Measurements from ENCODE around the gene RFTN2. TPM values are rescaled to one million over a fixed set of nuclear protein-coding genes. Genes with fewer than 3 reads are reported as not detected.

RFTN2 gene
- total RNA-seq, 2 experiments from 2014 or later = not detected

- Mint-ChIP-seq H3K27me3 (peaks cover 3% of the 10 kb centered on the region), H3K9me3 (peaks cover 12% of the 10 kb centered on the region), H3K4me3 (no peak overlapping the region), H3K4me1 (ENCODE audit: low read depth) (no peaks in the 10 kb centered on the region), H3K36me3 (ENCODE audit: low read depth) (no peaks in the 10 kb centered on the region), H3K27ac (no peak overlapping the region)
- no peak for TF ChIP-seq CTCF (IDR thresholded peaks at IDR 0.05)
- ChIA-PET CTCF (no interaction called here), POLR2A (interaction anchor here (1.1 kb wide), 1 partner anchor 14 kb away, joined by 3 read pairs; no protein-coding TSS in a partner anchor)
- ATAC-seq (no peak), DNase-seq (no peak)
- intact Hi-C loops (cut with micrococcal nuclease) = no loop called here
These were observed 7.1 kb downstream of the RFTN2 start for GRCh38 chr2:197668296-197668695.

GRCh38 chr2:197666277-197666676, 9.1 kb downstream of the RFTN2 start:
- DNase-seq = no peak
- POLR2A ChIA-PET = no interaction called here
- H3K9me3 Mint-ChIP-seq = peaks cover 14% of the 10 kb centered on the region
- intact Hi-C loops (cut with micrococcal nuclease) = no loop called here
- no peaks in the 10 kb centered on the region for H3K4me1 Mint-ChIP-seq (ENCODE audit: low read depth)
- no peak overlapping the region for H3K27ac Mint-ChIP-seq
- H3K4me3 Mint-ChIP-seq = no peak overlapping the region
- no peak for TF ChIP-seq CTCF (IDR thresholded peaks at IDR 0.05)
- H3K36me3 Mint-ChIP-seq (ENCODE audit: low read depth) = no peaks in the 10 kb centered on the region
- CTCF ChIA-PET = no interaction called here
- H3K27me3 Mint-ChIP-seq = no peaks in the 10 kb centered on the region
- no peak for ATAC-seq

GRCh38 chr2:197661626-197662025, 13.8 kb downstream of the RFTN2 start:
- POLR2A ChIA-PET = no interaction called here
- H3K27me3 Mint-ChIP-seq = no peaks in the 10 kb centered on the region

GRCh38 chr2:197657562-197657961, 17.8 kb downstream of the RFTN2 start:
- ATAC-seq (no peak), DNase-seq (no peak)
- no peak for TF ChIP-seq CTCF (IDR thresholded peaks at IDR 0.05)
- H3K9me3 Mint-ChIP-seq = peaks cover 3% of the 10 kb centered on the region
- H3K4me1 Mint-ChIP-seq (ENCODE audit: low read depth) = no peaks in the 10 kb centered on the region
- no peak overlapping the region for H3K27ac Mint-ChIP-seq
- CTCF ChIA-PET = no interaction called here
- H3K4me3 Mint-ChIP-seq = no peak overlapping the region
- POLR2A ChIA-PET = no interaction called here
- no peaks in the 10 kb centered on the region for H3K36me3 Mint-ChIP-seq (ENCODE audit: low read depth)
- H3K27me3 Mint-ChIP-seq = no peaks in the 10 kb centered on the region
- intact Hi-C loops (cut with micrococcal nuclease) = no loop called here

More at GRCh38 chr2:197661626-197662025, 13.8 kb downstream of the RFTN2 start:
- no peak for TF ChIP-seq CTCF (IDR thresholded peaks at IDR 0.05)
- DNase-seq = no peak
- CTCF ChIA-PET = no interaction called here
- Mint-ChIP-seq H3K27ac (no peak overlapping the region), H3K4me1 (ENCODE audit: low read depth) (no peaks in the 10 kb centered on the region), H3K36me3 (ENCODE audit: low read depth) (no peaks in the 10 kb centered on the region), H3K4me3 (no peak overlapping the region), H3K9me3 (peaks cover 9% of the 10 kb centered on the region)
- ATAC-seq = no peak
- intact Hi-C loops (cut with micrococcal nuclease) = no loop called here

GRCh38 chr2:197647961-197648690, 27.3 kb downstream of the RFTN2 start:
- no peaks in the 10 kb centered on the region for H3K36me3 Mint-ChIP-seq (ENCODE audit: low read depth)
- no peaks in the 10 kb centered on the region for H3K9me3 Mint-ChIP-seq
- H3K4me1 Mint-ChIP-seq (ENCODE audit: low read depth) = no peaks in the 10 kb centered on the region
- H3K4me3 Mint-ChIP-seq = no peak overlapping the region
- ChIA-PET CTCF (no interaction called here), POLR2A (no interaction called here)
- DNase-seq = no peak
- ATAC-seq = no peak
- intact Hi-C loops (cut with micrococcal nuclease) = no loop called here
- no peak overlapping the region for H3K27ac Mint-ChIP-seq
- H3K27me3 Mint-ChIP-seq = peaks cover 13% of the 10 kb centered on the region
- TF ChIP-seq CTCF (IDR thresholded peaks at IDR 0.05) = no peak

Measured in activated CD8-positive, alpha-beta T cell treated with anti-CD3 and anti-CD28 coated beads for 36 hours (primary cell).